Subcutaneous abdominal adipose tissue (tissue), 5 donors: ENCODE measurements around the gene FAM83B.
A peak's percentile ranks its signal among the peaks of the same experiment; 100 is the strongest.
"Not testable (repeated sequence)": the region's sequence is repeated elsewhere in the genome, so short reads cannot be mapped to it uniquely, and the experiment has no call there.

Source experiments
- H3K27ac ChIP-seq: one replicate; pipeline ENCODE4 v1.7.0; 2013; ENCODE audit warnings: low read depth, mild to moderate bottlenecking, inconsistent platforms, low read length, moderate library complexity
- H3K27me3 ChIP-seq, 5 donors: one replicate each; pipeline ENCODE4 v1.7.0; 2013; ENCODE audit warnings: low read length in 5 of 5, inconsistent platforms in 1 of 5; ENCODE audit not compliant: control insufficient read depth in 5 of 5, insufficient read depth in 4 of 5
- H3K36me3 ChIP-seq, 5 donors: one replicate each; pipeline ENCODE4 v1.7.0; 2013; ENCODE audit warnings: low read length in 5 of 5; ENCODE audit not compliant: control insufficient read depth in 5 of 5, insufficient read depth in 5 of 5
- H3K4me1 ChIP-seq, 5 donors: one replicate each; pipeline ENCODE4 v1.7.0; 2013; ENCODE audit warnings: low read length in 5 of 5, mild to moderate bottlenecking in 3 of 5, moderate library complexity in 1 of 5; ENCODE audit not compliant: control insufficient read depth in 5 of 5, insufficient read depth in 5 of 5
- H3K4me3 ChIP-seq, 5 donors: one replicate each; pipeline ENCODE4 v1.7.0; 2013; ENCODE audit warnings: low read length in 5 of 5, low read depth in 1 of 5
- H3K9ac ChIP-seq, 5 donors: one replicate each; pipeline ENCODE4 v1.7.0; 2013; ENCODE audit warnings: low read length in 5 of 5, mild to moderate bottlenecking in 4 of 5, moderate library complexity in 3 of 5
- H3K9me3 ChIP-seq, 5 donors: one replicate each; pipeline ENCODE4 v1.7.0; 2013; ENCODE audit warnings: low read length in 5 of 5; ENCODE audit not compliant: control insufficient read depth in 5 of 5
- donor health status: healthy.
- donor health status: healthy.
- donor health status: healthy.
- donor health status: healthy.
- donor health status: healthy.

FAM83B gene

GRCh38 chr6:54817236-54817635 is 29.3 kb upstream of the FAM83B start:
- Histone ChIP-seq H3K36me3 (no peaks in the 10 kb centered on the region), H3K27ac (no peak overlapping the region), H3K4me1 (no peaks in the 10 kb centered on the region), H3K4me3 (no peak overlapping the region), H3K9ac (no peak overlapping the region), H3K9me3 (peaks cover 0 to 4% (median 0%) of the 10 kb centered on the region in 5 donors), H3K27me3 (no peaks in the 10 kb centered on the region)

GRCh38 chr6:54817834-54818233 is 28.7 kb upstream of the FAM83B start:
- Histone ChIP-seq H3K9me3 (peaks cover 0 to 4% (median 0%) of the 10 kb centered on the region in 5 donors), H3K36me3 (no peaks in the 10 kb centered on the region), H3K4me1 (no peaks in the 10 kb centered on the region), H3K27me3 (no peaks in the 10 kb centered on the region), H3K4me3 (no peak overlapping the region), H3K9ac (no peak overlapping the region), H3K27ac (no peak overlapping the region)

GRCh38 chr6:54824225-54824624 is 22.3 kb upstream of the FAM83B start:
- H3K36me3 ChIP-seq, result not testable (repeated sequence)

GRCh38 chr6:54827010-54827409 is 19.6 kb upstream of the FAM83B start:
- Histone ChIP-seq H3K27ac (no peak overlapping the region), H3K9me3 (no peaks in the 10 kb centered on the region), H3K27me3 (no peaks in the 10 kb centered on the region), H3K36me3 (no peaks in the 10 kb centered on the region), H3K4me1 (no peaks in the 10 kb centered on the region), H3K4me3 (no peak overlapping the region), H3K9ac (no peak overlapping the region)

More at GRCh38 chr6:54824225-54824624, 22.3 kb upstream of the FAM83B start:
- not testable (repeated sequence) for H3K9me3 ChIP-seq, H3K9ac ChIP-seq, H3K27me3 ChIP-seq, H3K4me3 ChIP-seq, H3K4me1 ChIP-seq, H3K27ac ChIP-seq

GRCh38 chr6:54830216-54830615 is 16.4 kb upstream of the FAM83B start:
- Histone ChIP-seq H3K4me3 (no peak overlapping the region), H3K27ac (no peak overlapping the region), H3K9ac (no peak overlapping the region)

GRCh38 chr6:54835176-54835575 is 11.4 kb upstream of the FAM83B start:
- H3K4me1 ChIP-seq, result no peaks in the 10 kb centered on the region
- no peak overlapping the region for H3K27ac ChIP-seq
- H3K36me3 ChIP-seq, result no peaks in the 10 kb centered on the region
- H3K4me3 ChIP-seq, result no peak overlapping the region
- H3K27me3 ChIP-seq, result no peaks in the 10 kb centered on the region
- no peaks in the 10 kb centered on the region for H3K9me3 ChIP-seq
- no peak overlapping the region for H3K9ac ChIP-seq

More at GRCh38 chr6:54830216-54830615, 16.4 kb upstream of the FAM83B start:
- Histone ChIP-seq H3K36me3 (no peaks in the 10 kb centered on the region), H3K4me1 (no peaks in the 10 kb centered on the region), H3K27me3 (no peaks in the 10 kb centered on the region), H3K9me3 (no peaks in the 10 kb centered on the region)

GRCh38 chr6:54846857-54847674 is 495 bp downstream of the FAM83B start:
- Histone ChIP-seq H3K27me3 (peaks cover 0 to 17% (median 13%) of the 10 kb centered on the region in 5 donors), H3K36me3 (no peaks in the 10 kb centered on the region), H3K9me3 (no peaks in the 10 kb centered on the region), H3K27ac (no peak overlapping the region), H3K4me1 (peaks cover 0 to 10% (median 4%) of the 10 kb centered on the region in 5 donors), H3K9ac (no peak overlapping the region), H3K4me3 (peak overlapping the region in 2 of 5 donors; percentile 22 to 44)

GRCh38 chr6:54847799-54848597 is 1.4 kb downstream of the FAM83B start:
- H3K4me1 ChIP-seq, result peaks cover 0 to 10% (median 4%) of the 10 kb centered on the region in 5 donors
- no peaks in the 10 kb centered on the region for H3K9me3 ChIP-seq
- H3K4me3 ChIP-seq, result no peak overlapping the region
- H3K9ac ChIP-seq, result no peak overlapping the region
- H3K27ac ChIP-seq, result no peak overlapping the region
- H3K27me3 ChIP-seq, result peaks cover 0 to 17% (median 13%) of the 10 kb centered on the region in 5 donors
- H3K36me3 ChIP-seq, result no peaks in the 10 kb centered on the region

GRCh38 chr6:54850114-54850513 is 3.5 kb downstream of the FAM83B start:
- Histone ChIP-seq H3K4me1 (peaks cover 0 to 10% (median 4%) of the 10 kb centered on the region in 5 donors), H3K9ac (no peak overlapping the region), H3K4me3 (no peak overlapping the region), H3K36me3 (no peaks in the 10 kb centered on the region), H3K27ac (no peak overlapping the region), H3K27me3 (peaks cover 0 to 17% (median 13%) of the 10 kb centered on the region in 5 donors), H3K9me3 (peaks cover 0 to 4% (median 0%) of the 10 kb centered on the region in 5 donors)

- H3K9ac ChIP-seq, result no peak overlapping the region
- H3K36me3 ChIP-seq, result no peaks in the 10 kb centered on the region
- H3K27ac ChIP-seq, result no peak overlapping the region
- H3K27me3 ChIP-seq, result no peaks in the 10 kb centered on the region
- no peak overlapping the region for H3K4me3 ChIP-seq
- H3K9me3 ChIP-seq, result peaks cover 0 to 4% (median 0%) of the 10 kb centered on the region in 5 donors
- no peaks in the 10 kb centered on the region for H3K4me1 ChIP-seq
Observed at GRCh38 chr6:54856129-54856528, 9.6 kb downstream of the FAM83B start.
